ENCODE results near the gene KIZ. TPM values are rescaled to one million over a fixed set of nuclear protein-coding genes. Genes with fewer than 3 reads are reported as not detected.

KIZ gene
- total RNA-seq, 8 experiments from 2014 or later = 12.6 to 31.2 (median 25.3) TPM

DNA sequence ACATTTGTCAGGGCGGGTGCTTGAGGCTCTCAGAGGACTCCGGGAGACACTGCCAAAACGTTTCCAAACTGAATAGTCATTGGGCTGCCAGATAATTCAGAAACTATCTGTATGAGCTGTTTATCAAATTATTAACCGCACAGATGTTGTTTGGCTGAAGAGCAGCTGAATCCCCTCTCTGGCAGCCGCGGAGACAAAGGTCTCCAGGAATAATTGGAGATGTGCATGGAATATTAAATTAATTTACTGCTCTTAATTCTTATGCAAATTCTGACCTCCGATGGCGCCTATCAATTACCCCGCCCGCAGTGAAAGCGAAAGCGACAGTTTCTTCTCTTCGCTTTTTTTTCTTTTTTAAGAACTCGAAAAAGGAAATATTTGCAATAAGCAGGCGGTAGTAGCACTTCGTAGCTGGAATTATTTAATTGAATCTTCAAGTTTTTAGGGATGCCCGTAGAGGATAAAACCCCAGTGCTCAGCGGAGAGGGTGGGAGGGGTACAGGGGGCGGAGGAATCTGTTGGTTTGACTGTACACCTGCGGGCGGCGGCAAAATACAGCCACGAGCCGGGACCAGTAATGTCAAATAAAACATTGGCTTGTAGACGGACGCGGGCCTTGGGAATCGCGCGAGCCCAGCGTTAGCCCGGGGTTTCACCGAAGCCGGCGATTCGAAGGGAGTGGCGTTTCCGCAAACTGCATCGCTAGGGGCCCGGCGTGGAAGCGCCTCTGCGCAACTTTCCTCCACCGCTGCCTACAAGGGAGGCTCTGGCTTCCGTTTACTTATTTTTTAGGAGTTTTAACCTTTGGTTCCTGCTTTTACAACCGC is 25.9 kb upstream of the KIZ start:
- H3K4me3 ChIP-seq = peak overlapping the region; percentile 18 to 51 (median 25)
- H3K27ac ChIP-seq = peak overlapping the region; percentile 91 to 99
- in situ Hi-C loops (cut with MboI; ENCODE audit: low pct_unique_long_range_greater_than_20kb in 2 of 9, low sequenced_read_pairs in 9 of 9, unreplicated experiment in 9 of 9) = loop anchor here in 2 of 9 experiments (25.0 kb wide), 1 partner anchor 238 kb away; no protein-coding TSS in a partner anchor
- peak in 7 of 8 experiments; percentile 8 to 41 (median 35) for ATAC-seq (replicated peaks in 6 of 8)
- 0 to 16% (median 5%) methylated on average over 4 to 35 of the region's 46 CpGs; no CpG with 5 or more reads in 1 of the 10 experiments for WGBS, 10 experiments
- H3K4me1 ChIP-seq (replicated peaks in 1 of 2) = peaks cover 23 to 42% of the 10 kb centered on the region in 2 donors

- WGBS, 10 experiments = 0 to 16% (median 0%) methylated on average over 1 to 14 of the region's 64 CpGs; no CpG with 5 or more reads in 2 of the 10 experiments
- Histone ChIP-seq H3K4me3 (peak overlapping the region; percentile 18 to 51 (median 25)), H3K4me1 (replicated peaks in 1 of 2) (peaks cover 23 to 42% of the 10 kb centered on the region in 2 donors), H3K27ac (peak overlapping the region; percentile 91 to 99)
- peak in 5 of 8 experiments; percentile 51 to 71 (median 63) for ATAC-seq (replicated peaks in 6 of 8)
- in situ Hi-C loops (cut with MboI; ENCODE audit: low pct_unique_long_range_greater_than_20kb in 2 of 9, low sequenced_read_pairs in 9 of 9, unreplicated experiment in 9 of 9) = loop anchor here in 2 of 9 experiments (25.0 kb wide), 1 partner anchor 239 kb away; no protein-coding TSS in a partner anchor
Measured at GRCh38 chr20:21100578-21101452, 25.1 kb upstream of the KIZ start.

DNA sequence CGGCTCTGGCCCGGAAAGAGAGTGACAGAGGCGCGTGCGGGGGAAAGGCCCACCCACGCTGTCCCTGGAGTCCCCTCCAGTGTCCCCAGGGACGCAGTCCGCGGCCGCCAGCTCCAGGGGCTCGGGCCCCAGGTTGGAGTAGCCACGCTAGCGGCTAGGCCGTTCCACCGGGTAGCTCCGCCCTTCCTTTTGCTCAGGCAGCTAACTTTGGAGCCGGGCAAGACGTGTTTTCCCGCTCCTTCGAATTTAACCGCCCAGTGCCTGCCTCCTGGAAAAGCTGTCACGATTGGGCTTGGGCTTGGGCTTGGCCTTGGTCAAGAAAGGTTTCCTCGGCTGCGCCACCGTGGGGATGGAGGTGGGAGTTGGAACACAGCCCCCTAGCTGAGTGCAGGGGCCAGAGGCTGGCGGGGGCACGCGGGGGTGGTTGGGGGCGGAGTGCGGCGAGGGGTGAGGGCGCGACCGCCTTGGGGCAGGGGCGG is 24.4 kb upstream of the KIZ start:
- peak overlapping the region; percentile 91 to 99 for H3K27ac ChIP-seq
- 0% methylated on average over 2 of the region's 35 CpGs; no CpG with 5 or more reads in 8 of the 10 experiments for WGBS, 10 experiments
- H3K4me3 ChIP-seq = peak overlapping the region; percentile 18 to 51 (median 25)
- peaks cover 22 to 40% of the 10 kb centered on the region in 2 donors for H3K4me1 ChIP-seq (replicated peaks in 1 of 2)
- ATAC-seq (replicated peaks in 6 of 8) = peak in 7 of 8 experiments; percentile 25 to 62 (median 49)
- in situ Hi-C loops (cut with MboI; ENCODE audit: low pct_unique_long_range_greater_than_20kb in 2 of 9, low sequenced_read_pairs in 9 of 9, unreplicated experiment in 9 of 9) = loop anchor here in 2 of 9 experiments (25.0 kb wide), 1 partner anchor 239 kb away; no protein-coding TSS in a partner anchor

- ATAC-seq (replicated peaks in 6 of 8) = peak in 5 of 8 experiments; percentile 7 to 36 (median 10)
- in situ Hi-C loops (cut with MboI; ENCODE audit: low pct_unique_long_range_greater_than_20kb in 2 of 9, low sequenced_read_pairs in 9 of 9, unreplicated experiment in 9 of 9) = loop anchor here in 2 of 9 experiments (25.0 kb wide), 1 partner anchor 240 kb away; no protein-coding TSS in a partner anchor
- H3K4me1 ChIP-seq (replicated peaks in 1 of 2) = peaks cover 20 to 38% of the 10 kb centered on the region in 2 donors
- peak overlapping the region; percentile 91 to 99 for H3K27ac ChIP-seq
- peak overlapping the region; percentile 2 to 51 (median 25) for H3K4me3 ChIP-seq
- 0 to 60% (median 25%) methylated on average over 1 to 14 of the region's 35 CpGs; no CpG with 5 or more reads in 3 of the 10 experiments for WGBS, 10 experiments
Measured at GRCh38 chr20:21101932-21102575, 23.8 kb upstream of the KIZ start.

- 0 to 26% (median 5%) methylated on average over 1 to 18 of the region's 38 CpGs; no CpG with 5 or more reads in 2 of the 10 experiments for WGBS, 10 experiments
- Histone ChIP-seq H3K4me1 (replicated peaks in 1 of 2) (peaks cover 20 to 38% of the 10 kb centered on the region in 2 donors), H3K27ac (peak overlapping the region in 1 of 2 donors; percentile 99), H3K4me3 (peak overlapping the region; percentile 8 to 51 (median 25))
- in situ Hi-C loops (cut with MboI; ENCODE audit: low pct_unique_long_range_greater_than_20kb in 2 of 9, low sequenced_read_pairs in 9 of 9, unreplicated experiment in 9 of 9) = loop anchor here in 2 of 9 experiments (25.0 kb wide), 1 partner anchor 240 kb away; no protein-coding TSS in a partner anchor
- peak; percentile 2 to 67 (median 33) for ATAC-seq (replicated peaks in 6 of 8)
Measured at GRCh38 chr20:21102603-21103311, 23.1 kb upstream of the KIZ start.

DNA sequence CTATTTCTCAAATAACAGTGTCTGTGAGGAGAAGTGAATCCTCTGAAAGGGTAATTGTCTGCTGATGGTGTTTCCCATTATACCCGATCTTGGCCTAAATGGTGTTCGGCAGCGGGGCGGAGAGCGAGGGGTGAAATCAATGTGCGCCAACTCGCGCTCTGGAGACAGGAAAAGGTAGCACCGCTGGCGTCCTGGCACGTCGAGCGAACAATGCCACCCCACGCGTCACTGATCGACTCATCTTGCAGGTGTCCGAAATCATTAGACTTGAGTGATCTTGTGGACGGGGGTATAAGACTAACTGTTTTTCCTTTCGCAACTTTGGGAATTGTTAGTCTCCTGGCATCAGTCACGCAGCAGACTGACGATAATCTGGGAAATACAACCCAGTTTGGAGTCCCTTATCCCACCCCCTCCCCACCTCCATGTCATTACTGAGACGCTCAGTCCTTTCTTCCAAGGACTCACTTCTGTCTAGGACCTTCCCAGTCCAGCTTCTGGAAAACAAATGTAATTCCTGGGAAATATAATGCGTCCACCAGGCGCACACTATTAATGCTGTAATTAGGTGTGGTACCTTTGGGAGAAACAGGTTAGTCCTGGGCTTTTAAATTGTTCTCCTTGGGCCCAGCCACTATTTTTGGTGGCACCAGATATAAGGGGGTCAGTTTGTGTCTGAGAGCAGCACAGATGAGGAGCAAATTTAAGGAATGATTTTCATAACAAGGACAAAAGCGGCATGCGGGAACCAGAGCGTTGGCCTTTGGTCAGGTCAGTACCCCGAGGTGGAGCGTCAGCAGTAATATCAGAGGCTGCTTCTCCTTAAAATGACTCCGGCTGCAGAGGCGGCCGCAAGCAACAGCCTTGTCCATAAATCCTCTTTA is 22.1 kb upstream of the KIZ start:
- in situ Hi-C loops (cut with MboI; ENCODE audit: low pct_unique_long_range_greater_than_20kb in 2 of 9, low sequenced_read_pairs in 9 of 9, unreplicated experiment in 9 of 9) = loop anchor here in 2 of 9 experiments (25.0 kb wide), 1 partner anchor 242 kb away; no protein-coding TSS in a partner anchor
- 5 to 50% (median 16%) methylated on average over 6 to 26 of the region's 32 CpGs; no CpG with 5 or more reads in 1 of the 10 experiments for WGBS, 10 experiments
- ATAC-seq (replicated peaks in 6 of 8) = no peak
- Histone ChIP-seq H3K27ac (no peak overlapping the region), H3K4me1 (replicated peaks in 1 of 2) (peaks cover 16 to 38% of the 10 kb centered on the region in 2 donors), H3K4me3 (peak overlapping the region in 3 of 5 donors; percentile 25 to 51 (median 45))

- 53% methylated on average over 4 of the region's 5 CpGs; no CpG with 5 or more reads in 9 of the 10 experiments for WGBS, 10 experiments
- H3K4me3 ChIP-seq = peak overlapping the region in 1 of 5 donors; percentile 43
- H3K4me1 ChIP-seq (replicated peaks in 1 of 2) = peaks cover 11 to 35% of the 10 kb centered on the region in 2 donors
- ATAC-seq (replicated peaks in 6 of 8) = no peak
- no peak overlapping the region for H3K27ac ChIP-seq
- in situ Hi-C loops (cut with MboI; ENCODE audit: low pct_unique_long_range_greater_than_20kb in 2 of 9, low sequenced_read_pairs in 9 of 9, unreplicated experiment in 9 of 9) = loop anchor here in 2 of 9 experiments (25.0 kb wide), 1 partner anchor 242 kb away; no protein-coding TSS in a partner anchor
Measured at GRCh38 chr20:21104466-21104761, 21.5 kb upstream of the KIZ start.

DNA sequence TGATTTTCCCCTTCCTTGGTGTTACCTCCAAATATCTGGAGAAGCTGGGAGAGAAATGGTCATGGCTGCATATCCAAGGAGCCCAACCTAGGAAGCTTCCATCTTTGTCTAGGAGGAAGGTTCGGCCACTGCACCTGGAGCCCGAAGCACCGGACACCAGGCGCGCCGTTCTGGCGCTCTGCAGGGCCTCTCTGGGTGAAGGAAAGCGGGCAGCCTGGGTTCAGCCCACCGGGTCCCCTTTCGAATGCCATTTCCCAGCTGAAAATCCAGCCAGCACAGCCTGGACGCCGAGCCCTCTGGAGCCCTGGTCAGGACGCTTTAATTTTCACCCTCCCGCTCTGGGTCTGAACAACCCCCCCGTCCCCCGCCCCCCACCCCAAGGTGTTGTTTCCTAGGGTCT is 21.0 kb upstream of the KIZ start:
- no peak overlapping the region for H3K27ac ChIP-seq

GRCh38 chr20:21105429-21106170 is 20.3 kb upstream of the KIZ start:
- Histone ChIP-seq H3K4me3 (peak overlapping the region; percentile 2 to 43 (median 33)), H3K27ac (no peak overlapping the region), H3K4me1 (replicated peaks in 1 of 2) (peaks cover 0 to 28% of the 10 kb centered on the region in 2 donors)
- in situ Hi-C loops (cut with MboI; ENCODE audit: low pct_unique_long_range_greater_than_20kb in 2 of 9, low sequenced_read_pairs in 9 of 9, unreplicated experiment in 9 of 9) = loop anchor here in 2 of 9 experiments (25.0 kb wide), 1 partner anchor 243 kb away; no protein-coding TSS in a partner anchor
- peak in 5 of 8 experiments; percentile 1 to 30 (median 6) for ATAC-seq (replicated peaks in 6 of 8)
- WGBS, 10 experiments = 0 to 20% (median 11%) methylated on average over 1 to 7 of the region's 50 CpGs; no CpG with 5 or more reads in 7 of the 10 experiments

More for the DNA sequence above, 21.0 kb upstream of the KIZ start:
- Histone ChIP-seq H3K4me3 (peak overlapping the region in 3 of 5 donors; percentile 33 to 43 (median 33)), H3K4me1 (replicated peaks in 1 of 2) (peaks cover 6 to 30% of the 10 kb centered on the region in 2 donors)
- in situ Hi-C loops (cut with MboI; ENCODE audit: low pct_unique_long_range_greater_than_20kb in 2 of 9, low sequenced_read_pairs in 9 of 9, unreplicated experiment in 9 of 9) = loop anchor here in 2 of 9 experiments (25.0 kb wide), 1 partner anchor 243 kb away; no protein-coding TSS in a partner anchor
- no peak for ATAC-seq (replicated peaks in 6 of 8)
- 4 to 40% (median 15%) methylated on average over 1 to 6 of the region's 16 CpGs; no CpG with 5 or more reads in 5 of the 10 experiments for WGBS, 10 experiments

Data from motor neuron (in vitro differentiated cells).